COLO829 (cell line): ENCODE data around the gene HOXB1.

ENCODE experiments used
- DNase-seq: peaks from one replicate; pipeline ENCODE4 v3.0.0; 2012; ENCODE audit warnings: low spot score

The HOXB1 gene

GRCh38 chr17:48530887-48531272 lies at the start of gene HOXB1:
TSS of gene HOXB1 (minus strand) at chr17:48531011. CDS start at chr17:48530904, 107 bp downstream.
- no peak for DNase-seq

- no peak for DNase-seq
Measured at GRCh38 chr17:48579760-48580554, 49.1 kb upstream of the HOXB1 start.

- DNase-seq, result no peak
Measured at GRCh38 chr17:48579471-48579759, 48.6 kb upstream of the HOXB1 start.

GRCh38 chr17:48578616-48579470 lies 48.0 kb upstream of the HOXB1 start:
- DNase-seq, result no peak

- no peak for DNase-seq
Measured at GRCh38 chr17:48577946-48578615, 47.3 kb upstream of the HOXB1 start, which contains the start of gene HOXB4. TSS of gene HOXB4 (minus strand) at chr17:48578350. CDS start at chr17:48578319, 31 bp downstream.

- DNase-seq, result no peak
Measured at GRCh38 chr17:48577330-48577945, 46.6 kb upstream of the HOXB1 start.

- no peak for DNase-seq
Measured at GRCh38 chr17:48576479-48577309, 45.9 kb upstream of the HOXB1 start.

GRCh38 chr17:48575673-48576478 lies 45.1 kb upstream of the HOXB1 start:
- no peak for DNase-seq

- DNase-seq, result peak; percentile 35
Measured at GRCh38 chr17:48575066-48575582, 44.3 kb upstream of the HOXB1 start.

- DNase-seq, result no peak
Measured at GRCh38 chr17:48574505-48575065, 43.8 kb upstream of the HOXB1 start.

- DNase-seq, result no peak
Measured at GRCh38 chr17:48571826-48572417, 41.1 kb upstream of the HOXB1 start.

- DNase-seq, result no peak
Measured at GRCh38 chr17:48571024-48571818, 40.4 kb upstream of the HOXB1 start.

GRCh38 chr17:48570325-48571023 lies 39.7 kb upstream of the HOXB1 start:
- no peak for DNase-seq

- no peak for DNase-seq
Measured at GRCh38 chr17:48569674-48570324, 39.0 kb upstream of the HOXB1 start.

- no peak for DNase-seq
Measured at GRCh38 chr17:48569240-48569582, 38.4 kb upstream of the HOXB1 start.

- DNase-seq, result no peak
Measured at GRCh38 chr17:48568499-48569239, 37.9 kb upstream of the HOXB1 start.
